ENCODE data around the gene C3orf20. TPM values are rescaled to one million over a fixed set of nuclear protein-coding genes. Genes with fewer than 3 reads are reported as not detected.

C3orf20 gene
- total and polyA plus RNA-seq, 9 of the 15 experiments (the other 6 are each of a cell fraction or from before 2014, with no cell fraction given): 0.04 TPM; not detected in 8

DNA sequence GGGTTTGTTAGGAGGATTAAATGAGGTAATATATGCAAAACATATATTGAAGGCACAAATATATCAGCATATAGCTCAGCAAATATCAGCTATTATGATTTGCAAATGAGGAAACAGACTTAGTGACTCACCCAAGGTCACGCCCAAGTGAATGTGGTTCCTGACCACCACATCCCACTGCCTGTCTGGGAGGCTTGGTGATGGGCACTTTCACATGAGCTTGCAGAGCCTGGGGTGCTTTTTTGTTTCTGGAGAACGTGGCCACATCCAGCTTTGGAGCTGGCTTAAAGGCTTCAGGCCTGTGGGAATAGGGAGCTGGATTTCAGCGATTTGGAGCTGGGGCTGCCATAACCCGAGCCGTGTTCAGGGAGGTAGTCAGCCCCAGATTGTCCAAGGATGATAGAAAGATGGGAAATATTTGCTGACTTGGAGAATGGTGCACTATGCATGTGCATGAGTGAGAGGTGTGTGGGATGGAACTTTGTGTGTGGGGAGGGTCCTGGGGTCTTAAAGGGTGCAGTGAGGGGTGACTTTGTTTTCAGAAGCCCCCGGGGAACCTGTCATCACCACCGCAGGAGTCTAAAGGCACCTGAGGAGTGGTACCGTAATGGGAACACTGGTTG, 131.8 kb downstream of the C3orf20 start (continued):
- no peak for TF ChIP-seq MCM2 (IDR thresholded peaks at IDR 0.05; ENCODE audit: low read depth)
- no peak for TF ChIP-seq NR4A1 (CRISPR knock-in tag; IDR thresholded peaks at IDR 0.05)
- no peak for TF ChIP-seq NR4A1 (tag; IDR thresholded peaks at IDR 0.05)
- TF ChIP-seq, protein P1, sequence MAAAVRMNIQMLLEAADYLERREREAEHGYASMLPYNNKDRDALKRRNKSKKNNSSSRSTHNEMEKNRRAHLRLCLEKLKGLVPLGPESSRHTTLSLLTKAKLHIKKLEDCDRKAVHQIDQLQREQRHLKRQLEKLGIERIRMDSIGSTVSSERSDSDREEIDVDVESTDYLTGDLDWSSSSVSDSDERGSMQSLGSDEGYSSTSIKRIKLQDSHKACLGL (CRISPR knock-in tag; IDR thresholded peaks at IDR 0.05; ENCODE audit: borderline replicate concordance, poor library complexity, severe bottlenecking): no peak
- TF ChIP-seq ZNF143 (CRISPR knock-in tag; IDR thresholded peaks at IDR 0.05): no peak
- no peak for TF ChIP-seq ZNF184 (CRISPR knock-in tag; IDR thresholded peaks at IDR 0.05)
- peak; percentile 51 for TF ChIP-seq ZNF316 (IDR thresholded peaks at IDR 0.05)
- TF ChIP-seq YBX1 (IDR thresholded peaks at IDR 0.05): no peak
- no peak for TF ChIP-seq CBX8 (IDR thresholded peaks at IDR 0.05; ENCODE audit: borderline replicate concordance, extremely low read depth, low read depth, low read length, poor library complexity, severe bottlenecking)
- TF ChIP-seq, protein P2, sequence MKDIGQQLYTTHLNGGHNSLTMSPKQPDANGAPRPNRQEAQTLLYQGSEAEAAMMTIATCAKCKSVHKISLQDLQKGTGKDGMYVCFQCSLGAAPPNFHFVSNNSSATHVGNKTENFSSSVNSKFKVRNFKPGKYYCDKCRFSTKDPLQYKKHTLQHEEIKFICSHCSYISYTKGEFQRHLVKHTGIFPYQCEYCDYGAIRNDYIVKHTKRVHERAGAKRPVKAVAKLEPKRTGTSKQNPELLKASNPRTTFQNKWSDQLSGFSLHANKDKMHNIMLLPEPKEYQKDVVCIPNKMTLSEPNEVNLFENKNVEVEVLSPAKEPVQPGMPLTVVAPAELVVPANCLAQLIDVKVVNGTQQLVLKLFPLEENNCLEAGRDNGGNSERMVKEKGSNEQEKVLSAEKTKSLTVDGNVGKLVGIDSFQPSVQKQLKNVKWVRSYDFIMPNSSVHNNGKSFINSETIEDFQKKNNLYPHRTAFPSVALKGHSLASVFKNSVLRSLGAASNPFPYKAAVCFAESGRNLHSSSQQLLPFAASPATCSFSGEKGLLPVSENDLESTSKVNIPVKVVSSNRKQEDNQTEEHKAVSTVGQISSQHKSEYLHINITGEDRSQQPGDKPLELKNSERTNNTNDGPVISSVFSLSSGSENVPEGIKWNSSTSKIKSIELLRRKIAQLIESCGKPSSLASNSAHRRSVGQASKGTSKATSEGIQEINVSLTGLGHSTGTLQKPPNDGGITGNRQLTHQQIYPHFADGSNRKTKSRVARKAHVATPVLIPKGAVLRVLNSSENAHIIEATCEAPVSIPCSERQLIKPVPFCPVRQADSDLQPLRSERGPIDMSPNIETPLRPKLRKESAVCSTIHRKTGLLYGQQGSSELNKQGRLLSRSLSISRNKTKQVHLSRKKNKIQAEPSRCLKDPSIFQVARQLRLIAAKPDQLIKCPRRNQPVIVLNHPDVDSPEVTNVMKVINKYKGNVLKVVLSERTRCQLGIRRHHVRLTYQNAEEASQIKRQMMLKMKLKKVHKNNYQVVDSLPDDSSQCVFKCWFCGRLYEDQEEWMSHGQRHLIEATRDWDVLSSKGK (CRISPR knock-in tag; IDR thresholded peaks at IDR 0.05): no peak
- no peak for TF ChIP-seq MECOM (CRISPR knock-in tag; IDR thresholded peaks at IDR 0.05)
- TF ChIP-seq MAFG (tag; conservative IDR thresholded peaks at IDR 0.05): peak; percentile 27; the same call in 1 of the 2 replicates
- TF ChIP-seq, protein P3, sequence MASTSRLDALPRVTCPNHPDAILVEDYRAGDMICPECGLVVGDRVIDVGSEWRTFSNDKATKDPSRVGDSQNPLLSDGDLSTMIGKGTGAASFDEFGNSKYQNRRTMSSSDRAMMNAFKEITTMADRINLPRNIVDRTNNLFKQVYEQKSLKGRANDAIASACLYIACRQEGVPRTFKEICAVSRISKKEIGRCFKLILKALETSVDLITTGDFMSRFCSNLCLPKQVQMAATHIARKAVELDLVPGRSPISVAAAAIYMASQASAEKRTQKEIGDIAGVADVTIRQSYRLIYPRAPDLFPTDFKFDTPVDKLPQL (IDR thresholded peaks at IDR 0.05; ENCODE audit: extremely low read depth, insufficient read length): no peak
